GM12878 (cell line): Measurements from ENCODE around the gene TBC1D1. TPM values are rescaled to one million over a fixed set of nuclear protein-coding genes. Genes with fewer than 3 reads are reported as not detected.

Experiments
- BCL11A ChIP-seq: IDR thresholded peaks from 2 replicates; pipeline ENCODE4 v1.6.1; 2011; ENCODE audit warnings: low read depth, low read length
- BHLHE40 ChIP-seq, 2 experiments: fragments of 450-650 bp in 1 of 2; IDR thresholded peaks; 2 replicates each; pipeline ENCODE4 v1.6.1; 2011 to 2017; ENCODE audit warnings: low read depth in 2 of 2, borderline replicate concordance in 1 of 2, improper control_type of control experiment in 1 of 2, low read length in 1 of 2, mild to moderate bottlenecking in 1 of 2
- E2F8 ChIP-seq: fragments of 450-650 bp; IDR thresholded peaks from 2 replicates; pipeline ENCODE4 v1.6.1; 2018; ENCODE audit warnings: mild to moderate bottlenecking, low read depth, moderate library complexity; ENCODE audit not compliant: partially characterized antibody
- GABPA ChIP-seq: IDR thresholded peaks from 2 replicates; pipeline ENCODE4 v1.6.1; 2014; ENCODE audit warnings: antibody characterized with exemption, low read depth, mild to moderate bottlenecking, inconsistent platforms
- IRF3 ChIP-seq: fragments of 450-650 bp; IDR thresholded peaks from 2 replicates; pipeline ENCODE4 v1.6.1; 2014; ENCODE audit warnings: mild to moderate bottlenecking
- MEF2B ChIP-seq: fragments of 450-650 bp; IDR thresholded peaks from 2 replicates; pipeline ENCODE4 v1.6.1; 2018; ENCODE audit warnings: mild to moderate bottlenecking, moderate library complexity; ENCODE audit not compliant: partially characterized antibody, poor library complexity, severe bottlenecking
- POLR2AphosphoS5 ChIP-seq: IDR thresholded peaks from 2 replicates; pipeline ENCODE4 v1.6.1; 2011; ENCODE audit warnings: mild to moderate bottlenecking, low read length, inconsistent platforms
- RB1 ChIP-seq: fragments of 450-650 bp; formaldehyde crosslinking; IDR thresholded peaks from 2 replicates; pipeline ENCODE4 v1.6.1; 2017; ENCODE audit warnings: mild to moderate bottlenecking, borderline replicate concordance
- RBBP5 ChIP-seq: fragments of 200-600 bp; sonication (generic); conservative IDR thresholded peaks from 2 replicates; pipeline ENCODE4 v1.6.1; 2016
- REST ChIP-seq: IDR thresholded peaks from 2 replicates; pipeline ENCODE4 v1.6.1; 2012; ENCODE audit warnings: mild to moderate bottlenecking, low read depth, low read length
- SP1 ChIP-seq: IDR thresholded peaks from one replicate; pipeline ENCODE4 v1.6.1; 2011; ENCODE audit warnings: low read depth, low read length
- SRF ChIP-seq, 2 experiments: IDR thresholded peaks; 2 replicates each; pipeline ENCODE4 v1.6.1; 2011; ENCODE audit warnings: low read depth in 2 of 2, low read length in 2 of 2, mild to moderate bottlenecking in 1 of 2, moderate library complexity in 1 of 2
- SUPT20H ChIP-seq: IDR thresholded peaks from 2 replicates; pipeline ENCODE4 v1.6.1; 2011; ENCODE audit warnings: low read depth, mild to moderate bottlenecking, low read length, moderate library complexity, borderline replicate concordance; ENCODE audit not compliant: control insufficient read depth
- USF1 ChIP-seq: IDR thresholded peaks from 2 replicates; pipeline ENCODE4 v1.6.1; 2011; ENCODE audit warnings: borderline replicate concordance, low read depth, mild to moderate bottlenecking, moderate library complexity, mixed read lengths, low read length; ENCODE audit not compliant: insufficient read depth; ENCODE audit errors: extremely low read length
- ZNF217 ChIP-seq: fragments of 450-650 bp; IDR thresholded peaks from 2 replicates; pipeline ENCODE4 v1.6.1; 2017; ENCODE audit warnings: antibody characterized with exemption, mild to moderate bottlenecking
- ZNF592 ChIP-seq: fragments of 450-650 bp; IDR thresholded peaks from 2 replicates; pipeline ENCODE4 v1.6.1; 2017; ENCODE audit warnings: mild to moderate bottlenecking, moderate library complexity
- polyA plus RNA-seq, 11 experiments: library from polyadenylated mRNA; depleted of rRNA in 4 of 11; unstranded in 6 of 11; stranded (reverse) in 5 of 11; fragments of >200 nt; fragmentation: Nextera tagmentation in 4 of 11; fragmentation: Illumina TruSeq in 1 of 11; extraction: Ambion mirVana in 4 of 11; extraction: Trizol in 1 of 11; gene quantifications; 1 replicate in 1 of 11; 2 replicates in 10 of 11; pipeline versions ENCODE4 v1.2.1 to v1.2.3, GENCODE V29; 2011 to 2016; ENCODE audit warnings: inconsistent platforms in 2 of 11, missing spikeins in 2 of 11, low read depth in 1 of 11
- total RNA-seq, 4 experiments: library from RNA; depleted of rRNA in 3 of 4; stranded (reverse); fragments of >200 nt in 3 of 4; fragmentation: Illumina TruSeq in 1 of 4; extraction: Trizol in 1 of 4; gene quantifications; 2 replicates each; pipeline versions ENCODE4 v1.2.1 to v1.2.3, GENCODE V29; 2013 to 2021

Gene TBC1D1
- total and polyA plus RNA-seq, 10 of the 15 experiments (the other 5 are each of a cell fraction or from before 2014, with no cell fraction given), result 5.3 to 102 (median 57.8) TPM

GRCh38 chr4:38105475-38106220, 214.8 kb downstream of the TBC1D1 start (continued):
- TF ChIP-seq USF1 (no peak), SP1 (no peak), SUPT20H (no peak), POLR2AphosphoS5 (no peak), BCL11A (no peak), ZNF217 (no peak), SRF (IDR thresholded peaks at IDR 0.05; ENCODE audit: low read depth in 2 of 2, low read length in 2 of 2) (no peak), MEF2B (peak; percentile 51), ZNF592 (no peak), GABPA (no peak), BHLHE40 (IDR thresholded peaks at IDR 0.05; ENCODE audit: borderline replicate concordance in 1 of 2, low read depth in 2 of 2, low read length in 1 of 2) (no peak; a peak in 1 of 4 replicates), E2F8 (no peak), RB1 (no peak), REST (no peak), RBBP5 (no peak), IRF3 (no peak)
